ENCODE data around the gene VPS9D1. TPM values are rescaled to one million over a fixed set of nuclear protein-coding genes. Genes with fewer than 3 reads are reported as not detected.
A peak's percentile ranks its signal among the peaks of the same experiment; 100 is the strongest.
"Not testable (repeated sequence)": the region's sequence is repeated elsewhere in the genome, so short reads cannot be mapped to it uniquely, and the experiment has no call there.

VPS9D1 gene
- polyA plus RNA-seq, 3 donors, result 12.8 to 16.8 (median 14.7) TPM

DNA sequence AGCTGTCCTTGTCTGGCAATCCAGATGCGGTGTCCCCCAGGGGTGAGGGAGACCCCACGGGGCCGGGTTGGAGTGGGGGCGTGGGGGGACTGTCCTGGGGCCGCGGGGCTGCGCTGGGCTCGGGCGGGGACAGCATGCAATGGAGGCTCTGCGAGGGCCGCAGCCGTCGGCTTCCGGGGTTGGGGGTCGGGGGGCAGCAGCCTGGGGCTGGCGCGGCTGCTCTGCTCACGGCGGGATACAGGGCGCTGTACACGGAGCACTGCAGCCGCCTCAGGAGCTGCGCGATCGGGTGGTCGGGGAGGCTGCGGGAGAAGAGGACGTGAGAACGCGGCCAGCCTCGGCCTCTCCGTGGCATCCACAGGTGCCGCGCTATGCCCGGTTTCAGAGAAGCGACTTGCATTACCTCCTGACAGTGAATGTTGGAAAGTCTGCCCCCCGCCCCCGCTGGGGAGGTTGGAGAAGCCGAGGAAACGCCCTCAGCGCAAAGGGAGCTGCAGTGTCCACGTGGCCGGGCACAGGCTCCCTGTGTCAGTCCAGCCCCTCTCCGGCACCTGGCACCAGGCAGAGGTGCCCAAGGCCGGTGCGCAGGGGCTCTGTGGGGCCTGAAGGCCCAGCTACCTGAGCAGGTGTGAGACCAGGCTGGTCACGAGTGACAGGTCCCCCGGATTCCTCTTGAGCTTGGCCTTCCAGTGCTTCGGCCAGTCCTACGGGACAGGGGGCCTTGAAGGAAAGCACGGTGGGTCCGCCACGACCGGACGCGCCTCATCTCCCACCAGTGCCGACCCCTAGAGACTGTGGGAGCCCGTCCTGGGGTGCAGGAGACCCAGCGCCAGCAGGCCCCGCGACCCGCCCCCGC, 9.8 kb downstream of the VPS9D1 start:
- no peak for DNase-seq

DNA sequence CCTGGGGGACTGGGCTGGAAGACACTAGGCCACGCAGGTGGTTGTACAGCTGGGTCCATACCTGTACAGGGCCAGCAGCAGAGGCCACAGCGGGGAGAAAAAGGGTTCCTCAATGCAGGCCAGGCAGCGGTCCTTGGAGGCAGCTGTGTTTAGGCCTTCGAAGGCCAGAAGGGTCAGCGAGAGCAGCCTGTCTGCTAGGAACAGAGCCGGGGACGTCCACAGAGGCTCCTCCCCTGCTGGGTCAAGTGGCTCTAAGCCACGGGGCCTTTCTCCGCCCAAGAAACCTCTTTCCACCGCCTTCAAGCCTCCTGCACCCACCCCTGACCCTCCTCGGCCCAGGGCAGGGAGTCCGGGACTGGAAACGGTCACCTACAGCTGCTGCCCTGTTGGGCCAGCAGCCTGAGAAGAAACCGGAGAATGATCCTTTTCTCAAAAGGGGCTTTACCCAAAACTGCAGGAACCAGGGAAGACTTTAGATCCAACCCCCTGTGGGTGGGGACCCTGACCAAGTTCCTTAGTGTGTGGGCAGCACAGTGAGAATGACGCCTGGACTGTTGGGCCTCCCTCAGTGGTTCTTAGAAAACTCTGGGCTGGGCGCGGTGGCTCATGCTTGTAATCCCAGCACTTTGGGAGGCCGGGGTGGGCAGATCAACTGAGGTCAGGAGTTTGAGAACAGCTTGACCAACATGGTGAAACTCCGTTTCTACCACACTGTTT, 10.8 kb downstream of the VPS9D1 start:
- DNase-seq, result no peak

DNA sequence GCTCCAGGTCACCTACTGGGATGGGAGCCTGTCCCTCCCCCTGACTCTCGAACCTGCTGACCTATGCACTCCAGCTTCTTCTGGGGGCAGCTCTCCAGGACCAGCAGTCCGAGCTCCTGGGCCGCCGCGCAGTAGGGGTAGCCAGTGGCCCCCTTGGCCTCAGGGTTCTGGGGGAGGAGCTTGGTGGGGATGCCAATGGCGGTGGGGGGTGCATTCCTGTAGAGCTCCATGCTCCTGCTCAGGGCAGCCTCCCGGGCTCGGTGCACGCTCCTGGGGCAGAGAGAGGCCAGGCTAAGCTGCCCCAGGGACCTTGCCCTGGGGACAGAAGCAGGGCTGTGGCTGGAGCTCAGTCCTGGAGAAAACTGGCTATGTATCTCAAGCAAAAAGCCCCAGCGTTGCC, 11.5 kb downstream of the VPS9D1 start:
- DNase-seq, result no peak

DNA sequence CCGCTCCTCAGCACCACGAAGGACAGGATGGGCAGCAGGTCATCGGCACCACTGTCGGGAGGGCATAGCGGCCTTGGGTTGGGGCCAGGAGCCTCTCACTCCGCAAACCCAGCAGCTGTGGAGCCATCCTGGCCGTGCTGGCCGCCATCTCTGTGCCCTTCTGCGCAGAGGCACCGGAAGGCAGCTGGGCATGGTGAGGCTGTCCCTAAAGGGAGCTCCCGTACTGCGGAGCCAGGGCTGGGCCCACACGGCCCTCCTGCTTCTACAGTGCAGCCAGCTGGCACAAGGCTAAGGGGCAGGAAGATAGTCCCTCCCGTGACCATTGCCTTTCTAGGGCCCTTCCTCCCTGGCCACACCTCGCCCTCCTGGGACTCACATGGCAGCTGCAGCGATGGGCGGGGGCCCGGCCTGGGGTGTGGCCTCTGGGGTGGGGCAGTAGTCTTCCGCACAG, 12.2 kb downstream of the VPS9D1 start:
- no peak for DNase-seq

DNA sequence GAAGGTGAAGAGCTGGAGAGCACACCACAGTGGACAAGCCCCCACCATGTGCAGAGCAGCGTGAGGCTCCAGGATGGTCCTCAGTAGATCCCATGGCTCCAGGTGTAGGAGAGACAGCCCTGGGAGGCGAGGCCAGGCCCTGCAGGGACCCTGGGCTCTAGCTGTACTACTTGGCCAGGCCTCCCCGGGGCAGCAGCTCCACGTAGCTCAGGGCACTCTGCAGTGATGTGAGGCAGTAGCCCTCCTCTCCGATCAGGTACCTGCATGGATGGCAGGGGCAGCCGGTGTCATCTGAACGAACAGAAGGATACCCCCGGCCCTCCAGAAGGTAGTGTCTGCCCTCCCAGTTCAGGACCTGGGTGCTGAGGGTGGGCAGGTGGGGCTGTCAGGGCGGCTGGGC, 13.0 kb downstream of the VPS9D1 start:
- DNase-seq, result no peak

DNA sequence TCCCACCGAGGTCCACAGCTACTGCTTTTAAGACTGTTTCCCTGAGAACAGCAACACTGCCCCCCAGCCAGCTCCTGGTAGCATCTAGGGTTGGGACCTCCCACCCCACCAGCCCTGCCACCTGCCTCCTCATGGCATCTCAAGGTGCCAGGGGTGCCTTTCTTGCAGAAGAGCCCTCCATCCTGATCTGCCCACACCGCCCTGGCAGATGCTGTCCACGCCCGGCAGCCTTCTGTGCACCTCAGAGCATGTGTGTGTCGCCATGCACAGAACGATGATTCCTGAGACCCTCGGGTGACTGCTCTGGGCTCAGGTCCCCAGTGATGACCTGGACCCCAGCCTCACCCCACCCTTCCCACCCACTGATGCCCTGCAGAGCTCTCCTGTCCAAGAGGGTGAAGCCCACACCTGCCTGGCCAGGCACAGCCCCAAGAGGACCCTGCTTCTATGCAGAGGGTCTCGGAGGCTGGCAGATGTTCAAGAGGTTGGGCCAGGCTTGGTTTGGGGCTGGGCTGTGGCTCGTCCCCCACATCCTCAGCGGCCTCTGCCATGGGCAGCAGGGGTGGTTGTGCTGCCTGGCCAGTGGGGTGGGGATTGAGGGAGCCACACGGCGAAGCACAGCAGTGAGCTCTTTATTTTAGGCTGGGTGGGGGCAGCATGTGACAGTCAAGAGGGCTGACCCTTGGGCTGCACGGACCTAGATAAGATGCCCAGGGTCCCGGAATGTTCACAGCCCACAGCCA, 14.0 kb downstream of the VPS9D1 start:
- no peak for DNase-seq

DNA sequence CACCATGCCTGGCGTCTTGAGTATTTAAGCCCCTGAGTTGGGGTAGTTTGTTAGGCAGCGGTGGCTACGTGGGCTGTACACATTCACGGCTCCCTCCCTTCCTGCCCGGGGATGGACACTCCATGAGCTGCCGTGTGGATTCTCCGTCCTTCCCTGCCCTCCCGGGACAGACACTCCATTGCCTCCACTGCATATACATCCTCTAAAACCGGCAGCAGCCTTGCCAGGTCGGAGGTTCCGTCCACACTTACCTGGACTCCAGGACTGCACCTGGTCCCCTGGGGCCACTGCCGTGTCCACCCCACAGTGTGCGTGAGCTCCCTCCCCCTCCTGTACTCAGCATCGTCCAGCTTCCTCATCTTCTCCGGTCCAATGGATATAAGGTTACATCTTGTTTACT, 15.7 kb downstream of the VPS9D1 start:
- DNase-seq, result no peak

DNA sequence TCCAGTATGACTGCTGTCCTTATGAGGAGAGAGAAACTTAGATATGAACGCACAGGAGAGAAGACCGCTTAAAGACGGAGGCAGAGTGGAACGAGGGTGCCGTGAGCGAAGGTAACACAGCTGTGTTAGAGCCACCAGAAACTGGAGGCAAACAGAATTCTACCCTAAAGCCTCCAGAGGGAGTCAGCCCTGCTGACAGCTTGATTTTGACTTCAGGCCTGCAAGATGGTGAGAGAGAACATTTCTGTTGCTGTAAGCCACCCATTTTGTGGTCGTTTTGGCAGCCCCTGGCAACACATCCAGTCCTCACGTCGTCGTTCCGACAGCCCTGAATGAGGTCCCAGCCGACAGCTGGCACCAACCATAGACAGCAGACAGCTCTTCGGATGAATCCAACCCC, 16.4 kb downstream of the VPS9D1 start:
- DNase-seq, result no peak

DNA sequence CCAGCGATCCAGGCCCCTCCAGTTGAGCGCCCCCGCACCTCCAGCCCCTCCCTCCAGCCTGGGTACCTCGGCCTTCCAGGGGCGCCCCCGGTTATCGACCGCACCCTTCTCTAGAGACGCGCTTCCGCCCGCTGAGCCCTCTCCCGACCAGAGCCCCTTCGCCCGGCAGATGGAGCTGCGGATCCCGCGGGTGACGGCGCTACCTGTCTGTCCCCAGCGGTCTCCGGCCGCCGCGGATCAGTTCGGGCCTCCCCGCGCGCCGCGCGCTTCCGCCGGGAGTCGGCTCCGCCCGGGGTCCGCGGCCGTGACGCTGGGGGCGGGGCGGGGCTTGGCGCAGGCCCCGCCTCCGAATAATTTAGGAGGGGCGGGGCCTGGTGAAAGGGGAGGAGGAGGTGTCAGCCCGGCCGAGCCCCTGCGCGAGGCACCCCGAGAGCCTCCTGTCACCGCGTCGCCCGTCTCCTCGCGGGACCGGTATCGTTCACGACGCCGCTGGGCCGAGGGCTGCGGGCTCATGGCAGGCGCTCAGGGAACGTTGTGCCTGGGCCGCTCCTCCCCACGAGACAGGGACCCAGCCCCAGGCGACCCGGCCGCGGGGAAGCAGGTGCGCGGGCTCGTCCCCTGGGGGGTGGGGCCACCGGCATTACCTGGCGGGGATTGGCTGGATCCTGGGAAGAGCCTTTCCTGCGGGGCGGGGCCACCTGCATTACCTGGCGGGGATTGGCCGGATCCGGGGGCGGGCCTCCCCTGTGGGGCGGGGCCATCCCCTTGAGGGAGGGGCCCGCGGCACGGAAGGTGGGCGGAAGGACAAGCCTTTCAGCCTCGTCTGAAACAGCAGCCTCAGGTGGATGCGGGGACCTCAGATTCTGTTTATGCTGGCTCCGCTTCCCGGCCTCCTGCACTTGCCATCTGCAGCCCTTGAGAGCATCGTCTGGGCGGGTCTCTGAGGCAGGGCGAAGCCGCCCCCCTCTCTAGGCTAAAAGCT, 19.0 kb downstream of the VPS9D1 start, which contains the start of gene SPATA2L:
Gene SPATA2L, minus strand, starts transcription at position 281 of the 982 bp plus-strand sequence. CDS start 473 bp downstream, outside the sequence.
- DNase-seq, result peak; percentile 94

DNA sequence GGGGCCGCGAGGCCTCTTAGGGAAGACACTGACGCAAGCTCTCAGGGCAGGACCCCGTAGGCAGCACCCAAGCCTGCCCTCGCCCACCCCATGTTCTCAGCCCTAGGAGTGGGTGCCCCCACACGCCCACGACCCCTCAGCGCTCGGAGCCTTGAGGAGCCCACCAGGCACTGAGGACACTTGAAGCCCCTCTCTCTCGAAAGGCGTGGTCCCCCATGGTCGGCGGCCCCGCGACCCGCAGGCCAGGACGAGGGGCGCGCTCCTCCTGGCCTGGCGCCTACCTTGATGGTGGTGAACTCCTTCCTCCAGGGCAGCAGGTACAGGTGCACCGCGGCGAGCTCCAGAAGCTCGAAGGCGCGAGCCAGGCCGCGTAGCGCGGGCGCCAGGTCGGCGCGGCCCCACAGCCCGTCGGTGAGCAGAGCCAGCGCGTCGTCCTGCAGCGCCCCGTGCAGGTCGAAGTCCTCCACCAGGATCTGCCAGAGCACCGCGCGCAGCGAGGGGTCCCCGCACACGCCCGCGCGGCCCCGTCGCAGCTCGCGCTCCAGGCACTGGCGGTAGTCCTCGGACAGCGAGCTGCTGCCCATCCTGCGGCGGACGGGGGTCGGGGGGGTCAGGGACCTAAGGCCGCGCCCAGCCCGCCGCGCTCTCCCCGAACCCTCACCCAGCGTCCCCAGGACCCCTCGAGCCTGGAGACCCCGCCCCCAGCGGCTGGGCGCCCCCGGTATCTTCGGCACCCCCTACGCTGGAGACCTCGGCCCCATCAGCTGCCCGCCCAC, 19.9 kb downstream of the VPS9D1 start:
- DNase-seq, result no peak

DNA sequence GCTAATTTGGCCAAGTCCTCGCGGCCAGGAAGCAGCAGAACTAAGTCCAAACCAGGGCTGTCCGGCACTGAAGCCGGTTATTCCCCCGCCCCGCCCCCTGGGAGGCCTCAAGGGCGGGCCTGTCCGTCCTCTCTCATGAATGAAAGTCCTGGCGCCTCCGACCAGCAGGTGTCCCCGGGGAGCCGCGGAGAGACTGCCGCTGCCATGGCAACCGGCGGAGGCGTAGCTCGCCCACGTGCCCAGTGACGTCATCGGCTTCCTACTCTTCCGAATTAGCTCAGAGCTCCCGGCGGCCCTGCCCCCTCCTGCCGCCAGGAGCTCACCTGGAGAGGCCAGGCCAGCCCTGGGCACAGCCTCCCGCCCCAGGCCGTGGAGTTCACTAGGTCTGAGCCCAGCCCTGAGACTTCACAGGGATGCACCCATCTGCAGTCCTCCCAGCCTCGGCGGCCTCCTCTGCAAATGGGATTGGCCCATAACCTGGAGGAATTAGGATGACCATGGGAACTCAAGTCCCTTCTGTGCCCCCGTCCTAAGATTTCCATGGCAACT, 20.5 kb downstream of the VPS9D1 start:
- peak; percentile 98 for DNase-seq

DNA sequence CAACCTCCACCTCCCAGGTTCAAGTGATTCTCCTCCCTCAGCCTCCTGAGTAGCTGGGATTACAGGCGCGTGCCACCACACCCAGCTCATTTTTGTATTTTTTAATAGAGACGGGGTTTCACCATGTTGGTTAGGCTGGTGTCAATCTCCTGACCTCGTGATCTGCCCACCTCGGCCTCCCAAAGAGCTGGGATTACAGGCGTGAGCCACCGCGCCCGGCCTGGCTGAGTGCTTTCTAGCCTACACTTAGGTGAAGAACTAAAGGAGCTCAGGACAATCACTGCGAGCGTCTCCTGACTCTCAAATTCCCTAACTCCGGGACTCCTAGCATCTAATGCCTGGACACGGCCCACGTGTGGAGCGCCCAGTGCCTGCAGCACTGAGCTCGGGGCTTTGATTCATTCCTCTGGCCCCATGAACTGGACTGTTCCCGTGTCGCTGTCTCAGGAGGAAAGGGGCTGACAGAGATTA, 21.0 kb downstream of the VPS9D1 start:
- DNase-seq, result not testable (repeated sequence)

DNA sequence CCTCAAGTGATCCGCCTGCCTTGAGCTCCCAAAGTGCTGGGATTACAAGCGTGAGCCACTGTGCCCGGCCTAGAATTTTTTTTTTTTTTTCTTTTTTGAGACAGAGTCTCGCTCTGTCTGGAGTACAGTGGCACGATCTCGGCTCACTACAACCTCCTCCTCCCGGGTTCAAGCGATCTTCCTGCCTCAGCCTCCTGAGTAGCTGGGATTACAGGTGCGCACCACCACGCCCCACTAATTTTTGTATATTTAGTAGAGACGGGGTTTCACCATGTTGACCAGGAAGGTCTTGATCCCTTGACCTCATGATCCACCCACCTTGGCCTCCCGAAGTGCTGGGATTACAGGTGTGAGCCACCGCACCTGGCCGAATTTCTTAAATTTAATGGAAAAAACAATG, 22.0 kb downstream of the VPS9D1 start:
- DNase-seq, result not testable (repeated sequence)

DNA sequence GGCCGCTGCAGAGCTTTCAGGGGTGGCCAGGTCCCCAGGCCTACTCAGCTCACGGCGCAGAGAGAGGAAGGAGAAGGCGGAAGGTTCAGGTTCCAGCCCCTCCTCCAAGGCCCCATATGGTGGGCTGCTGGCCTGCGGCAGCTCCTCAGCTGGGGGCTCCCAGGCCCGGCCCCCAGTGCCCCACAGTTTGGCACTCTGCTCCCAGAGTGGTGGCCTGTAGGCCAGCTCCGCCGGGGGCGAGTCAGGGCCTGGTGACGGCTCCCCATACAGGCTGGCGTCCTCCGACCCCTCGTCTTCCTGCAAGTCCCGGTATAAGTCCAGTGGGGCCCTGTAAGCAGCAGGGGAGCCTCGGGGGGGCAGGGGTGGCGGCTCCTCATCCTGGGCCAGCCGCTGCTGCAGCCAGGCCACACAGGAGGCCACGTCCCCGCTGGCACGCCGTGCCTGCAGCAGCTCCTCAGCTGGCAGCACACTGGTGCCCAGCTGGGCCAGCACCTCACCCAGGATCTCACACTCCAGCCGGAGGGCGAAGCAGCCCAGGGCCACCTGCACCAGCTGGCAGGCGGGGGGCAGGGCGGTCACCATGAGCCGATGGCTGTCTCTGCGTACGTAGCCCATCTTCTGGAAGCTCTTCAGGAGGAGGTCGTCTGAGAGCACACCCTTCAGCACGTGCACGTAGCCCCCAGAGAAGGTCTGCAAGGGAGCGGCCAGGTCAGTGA, 22.9 kb downstream of the VPS9D1 start:
- no peak for DNase-seq

DNA sequence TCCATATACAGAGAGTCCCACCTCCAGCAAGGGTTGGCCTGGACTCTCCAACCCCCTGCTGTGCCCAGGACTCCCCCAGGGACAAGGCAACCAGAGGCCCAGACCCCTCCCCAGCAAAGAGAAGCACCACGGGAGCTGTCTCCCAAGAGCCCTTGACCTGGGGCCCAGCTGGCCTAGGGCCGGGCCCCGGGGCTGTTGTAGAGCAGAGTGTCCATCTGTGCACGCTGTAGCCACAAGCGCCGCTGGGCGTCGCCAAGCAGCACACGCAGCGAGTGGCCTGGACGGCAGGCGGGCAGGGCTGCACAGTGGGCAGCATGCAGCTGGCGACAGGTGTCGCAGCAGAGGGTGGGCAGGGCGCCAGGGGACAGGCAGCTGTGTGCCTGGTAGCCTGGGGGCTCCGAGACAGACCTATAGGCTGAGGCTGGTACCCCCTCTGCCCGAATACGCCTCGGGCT, 23.5 kb downstream of the VPS9D1 start:
- DNase-seq, result no peak

DNA sequence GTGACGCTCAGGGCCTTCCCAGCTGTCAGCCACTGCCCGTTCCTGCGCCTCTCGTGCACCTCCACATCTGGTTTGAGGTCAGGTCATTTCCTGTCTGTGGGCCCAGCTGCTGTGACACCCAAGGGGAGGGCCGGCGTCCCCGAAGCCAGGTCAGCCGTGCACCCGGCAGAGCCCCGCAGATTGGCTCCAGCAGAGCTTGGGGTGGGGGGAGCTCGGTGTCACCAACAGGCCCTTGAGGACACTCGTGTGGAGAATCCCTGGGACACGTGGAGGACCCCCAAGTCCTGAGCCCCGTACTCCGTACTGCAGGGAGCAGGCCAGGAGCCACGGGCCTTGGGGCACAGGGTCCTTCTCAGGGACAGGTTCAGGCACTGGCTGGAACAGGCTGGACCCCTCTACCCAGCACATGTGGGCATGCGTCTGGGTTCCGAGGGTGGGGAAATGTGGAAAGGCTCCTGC, 24.0 kb downstream of the VPS9D1 start:
- DNase-seq, result no peak

DNA sequence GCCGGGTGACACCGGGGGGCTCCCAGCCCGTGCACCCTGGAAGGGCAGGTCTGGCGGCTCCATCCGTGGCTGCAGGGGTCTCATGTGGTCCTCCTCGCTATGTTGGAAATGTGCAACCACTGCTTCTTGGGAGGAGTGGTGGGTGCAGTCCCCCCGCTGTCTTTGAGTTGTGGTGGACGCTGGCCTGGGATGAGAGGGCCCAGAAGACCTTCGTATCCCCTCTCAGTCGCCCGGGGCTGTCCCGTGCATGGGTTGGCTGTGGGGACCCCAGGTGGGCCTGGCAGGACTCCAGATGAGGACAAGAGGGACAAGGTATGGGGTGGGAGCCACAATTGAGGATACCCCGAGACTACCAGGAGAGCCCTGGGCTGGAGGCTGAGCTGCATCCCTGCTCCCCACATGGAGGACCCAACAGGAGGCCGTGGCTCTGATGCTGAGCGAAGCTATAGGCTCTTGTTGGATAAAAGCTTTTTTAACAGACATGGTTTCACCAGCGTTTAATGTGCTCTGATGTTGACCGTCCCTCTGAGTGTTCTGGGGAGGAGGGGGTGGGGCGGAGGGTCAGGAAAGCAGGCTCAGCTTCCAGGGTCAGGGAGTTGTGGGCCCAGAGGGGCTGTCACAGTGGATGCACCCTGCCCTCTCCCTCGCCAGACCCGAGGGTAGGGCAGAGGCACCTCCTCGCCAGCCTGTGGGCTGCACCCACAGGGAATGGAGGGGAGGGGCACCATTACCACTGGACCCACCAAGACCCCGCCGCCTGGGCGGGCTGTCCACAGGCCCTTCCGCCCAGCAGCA, 24.6 kb downstream of the VPS9D1 start:
- no peak for DNase-seq

Data from renal pelvis (tissue), 4 donors.